ENCODE measurements around the gene SHC3.

The SHC3 gene

GRCh38 chr9:89177944-89178829 is at the start of gene SHC3:
Gene SHC3, minus strand, starts transcription at chr9:89178818. Its CDS starts 358 bp downstream, at chr9:89178460.
- TF ChIP-seq L3MBTL2 (conservative IDR thresholded peaks at IDR 0.05), result no peak
- TF ChIP-seq FOXK2 (IDR thresholded peaks at IDR 0.05), result no peak
- no peak for TF ChIP-seq CTBP1 (IDR thresholded peaks at IDR 0.05; ENCODE audit: borderline replicate concordance)
- TF ChIP-seq SUZ12 (IDR thresholded peaks at IDR 0.05), result no peak
- no peak for TF ChIP-seq ARNT (IDR thresholded peaks at IDR 0.05)
- TF ChIP-seq PKNOX1 (IDR thresholded peaks at IDR 0.05), result no peak
- TF ChIP-seq HDGF (IDR thresholded peaks at IDR 0.05; ENCODE audit: borderline replicate concordance), result no peak
- no peak for TF ChIP-seq TARDBP (IDR thresholded peaks at IDR 0.05)
- no peak for TF ChIP-seq ZNF384 (IDR thresholded peaks at IDR 0.05)
- no peak for TF ChIP-seq FOXM1 (IDR thresholded peaks at IDR 0.05; ENCODE audit: borderline replicate concordance)
- TF ChIP-seq NFRKB (IDR thresholded peaks at IDR 0.05), result no peak
- TF ChIP-seq SP1 (IDR thresholded peaks at IDR 0.05), result no peak
- CTCF ChIA-PET, result no interaction called here
- POLR2A ChIA-PET, result no interaction called here
- DNase-seq (ENCODE audit: extremely low spot score), result no peak

- POLR2A ChIA-PET, result no interaction called here
- TF ChIP-seq SP1 (IDR thresholded peaks at IDR 0.05), result no peak
- no peak for TF ChIP-seq FOXK2 (IDR thresholded peaks at IDR 0.05)
- no peak for TF ChIP-seq FOXA1 (IDR thresholded peaks at IDR 0.05)
- TF ChIP-seq BHLHE40 (IDR thresholded peaks at IDR 0.05; ENCODE audit: borderline replicate concordance), result no peak
- TF ChIP-seq TARDBP (IDR thresholded peaks at IDR 0.05), result no peak
- no peak for TF ChIP-seq ZNF384 (IDR thresholded peaks at IDR 0.05)
- TF ChIP-seq PKNOX1 (IDR thresholded peaks at IDR 0.05), result no peak
- TF ChIP-seq LEF1 (IDR thresholded peaks at IDR 0.05; ENCODE audit: borderline replicate concordance), result no peak
- no peak for TF ChIP-seq HDGF (IDR thresholded peaks at IDR 0.05; ENCODE audit: borderline replicate concordance)
- no peak for DNase-seq (ENCODE audit: extremely low spot score)
- CTCF ChIA-PET, result no interaction called here
Measured at GRCh38 chr9:89225991-89226471, 47.4 kb upstream of the SHC3 start.

- CTCF ChIA-PET, result no interaction called here
- TF ChIP-seq ZNF384 (IDR thresholded peaks at IDR 0.05), result no peak
- TF ChIP-seq FOXM1 (IDR thresholded peaks at IDR 0.05; ENCODE audit: borderline replicate concordance), result no peak
- no peak for TF ChIP-seq L3MBTL2 (conservative IDR thresholded peaks at IDR 0.05)
- TF ChIP-seq FOXK2 (IDR thresholded peaks at IDR 0.05), result no peak
- TF ChIP-seq SUZ12 (IDR thresholded peaks at IDR 0.05), result no peak
- no peak for TF ChIP-seq TARDBP (IDR thresholded peaks at IDR 0.05)
- TF ChIP-seq SP1 (IDR thresholded peaks at IDR 0.05), result no peak
- no peak for TF ChIP-seq NFRKB (IDR thresholded peaks at IDR 0.05)
- DNase-seq (ENCODE audit: extremely low spot score), result no peak
- POLR2A ChIA-PET, result no interaction called here
Measured at GRCh38 chr9:89225587-89225986, 47.0 kb upstream of the SHC3 start.

GRCh38 chr9:89225036-89225435 is 46.4 kb upstream of the SHC3 start:
- ChIA-PET POLR2A (no interaction called here), CTCF (no interaction called here)
- DNase-seq (ENCODE audit: extremely low spot score), result no peak
- no peak for TF ChIP-seq ELF4 (IDR thresholded peaks at IDR 0.05)

- ChIA-PET CTCF (no interaction called here), POLR2A (no interaction called here)
- no peak for DNase-seq (ENCODE audit: extremely low spot score)
- TF ChIP-seq TARDBP (IDR thresholded peaks at IDR 0.05) (no peak), ARNT (IDR thresholded peaks at IDR 0.05) (no peak), PKNOX1 (IDR thresholded peaks at IDR 0.05) (no peak), ELF4 (IDR thresholded peaks at IDR 0.05) (no peak), NFRKB (IDR thresholded peaks at IDR 0.05) (no peak), FOXK2 (IDR thresholded peaks at IDR 0.05) (no peak), ZNF384 (IDR thresholded peaks at IDR 0.05) (no peak), CTBP1 (IDR thresholded peaks at IDR 0.05; ENCODE audit: borderline replicate concordance) (no peak), BHLHE40 (IDR thresholded peaks at IDR 0.05; ENCODE audit: borderline replicate concordance) (no peak), FOXA1 (IDR thresholded peaks at IDR 0.05) (no peak), SP1 (IDR thresholded peaks at IDR 0.05) (no peak), L3MBTL2 (conservative IDR thresholded peaks at IDR 0.05) (no peak), LEF1 (IDR thresholded peaks at IDR 0.05; ENCODE audit: borderline replicate concordance) (no peak), SUZ12 (IDR thresholded peaks at IDR 0.05) (no peak), HDGF (IDR thresholded peaks at IDR 0.05; ENCODE audit: borderline replicate concordance) (no peak), FOXM1 (IDR thresholded peaks at IDR 0.05; ENCODE audit: borderline replicate concordance) (no peak)
Measured at GRCh38 chr9:89224633-89225032, 46.0 kb upstream of the SHC3 start.

- ChIA-PET POLR2A (no interaction called here), CTCF (no interaction called here)
- TF ChIP-seq CTBP1 (IDR thresholded peaks at IDR 0.05; ENCODE audit: borderline replicate concordance) (no peak), FOXM1 (IDR thresholded peaks at IDR 0.05; ENCODE audit: borderline replicate concordance) (no peak), ELF4 (IDR thresholded peaks at IDR 0.05) (no peak), ZNF384 (IDR thresholded peaks at IDR 0.05) (no peak), ARNT (IDR thresholded peaks at IDR 0.05) (no peak), NFRKB (IDR thresholded peaks at IDR 0.05) (no peak), SUZ12 (IDR thresholded peaks at IDR 0.05) (no peak), LEF1 (IDR thresholded peaks at IDR 0.05; ENCODE audit: borderline replicate concordance) (no peak), TARDBP (IDR thresholded peaks at IDR 0.05) (no peak), SP1 (IDR thresholded peaks at IDR 0.05) (no peak)
- DNase-seq (ENCODE audit: extremely low spot score), result no peak
Measured at GRCh38 chr9:89223396-89223977, 44.9 kb upstream of the SHC3 start.
